Liver (tissue), 3 donors: ENCODE measurements around the gene SMARCB1.

Experiments used
- CTCF ChIP-seq: fragments of 150-350 bp; IDR thresholded peaks from 2 replicates; pipeline ENCODE4 v1.5.1; 2017; ENCODE audit warnings: improper control_type of control experiment, low read depth, low read length; ENCODE audit not compliant: missing input control
- GABPA ChIP-seq, 2 donors: IDR thresholded peaks in 1 of 2; conservative IDR thresholded peaks in 1 of 2; 2 replicates each; pipeline ENCODE4 v1.6.1; 2016; ENCODE audit warnings: antibody characterized with exemption in 2 of 2, mild to moderate bottlenecking in 1 of 2, moderate library complexity in 1 of 2
- JUND ChIP-seq, 2 donors: IDR thresholded peaks; 2 replicates each; pipeline ENCODE4 v1.6.1; 2016; ENCODE audit warnings: antibody characterized with exemption in 2 of 2
- MAX ChIP-seq: IDR thresholded peaks from 2 replicates; pipeline ENCODE4 v1.6.1; 2016; ENCODE audit warnings: antibody characterized with exemption
- SP1 ChIP-seq: IDR thresholded peaks from 2 replicates; pipeline ENCODE4 v1.6.1; 2018; ENCODE audit warnings: antibody characterized with exemption, mild to moderate bottlenecking
- YY1 ChIP-seq: IDR thresholded peaks from 2 replicates; pipeline ENCODE4 v1.6.1; 2016; ENCODE audit warnings: antibody characterized with exemption, mild to moderate bottlenecking
- TF ChIP-seq, protein P1 (sequence below): IDR thresholded peaks from 2 replicates; pipeline ENCODE4 v1.6.1; 2016; ENCODE audit warnings: antibody characterized with exemption, mild to moderate bottlenecking
- donor health status: healthy.
- donor health status: healthy.

- no peak for TF ChIP-seq CTCF
- TF ChIP-seq SP1: no peak
- TF ChIP-seq MAX: no peak
- TF ChIP-seq, protein P1, sequence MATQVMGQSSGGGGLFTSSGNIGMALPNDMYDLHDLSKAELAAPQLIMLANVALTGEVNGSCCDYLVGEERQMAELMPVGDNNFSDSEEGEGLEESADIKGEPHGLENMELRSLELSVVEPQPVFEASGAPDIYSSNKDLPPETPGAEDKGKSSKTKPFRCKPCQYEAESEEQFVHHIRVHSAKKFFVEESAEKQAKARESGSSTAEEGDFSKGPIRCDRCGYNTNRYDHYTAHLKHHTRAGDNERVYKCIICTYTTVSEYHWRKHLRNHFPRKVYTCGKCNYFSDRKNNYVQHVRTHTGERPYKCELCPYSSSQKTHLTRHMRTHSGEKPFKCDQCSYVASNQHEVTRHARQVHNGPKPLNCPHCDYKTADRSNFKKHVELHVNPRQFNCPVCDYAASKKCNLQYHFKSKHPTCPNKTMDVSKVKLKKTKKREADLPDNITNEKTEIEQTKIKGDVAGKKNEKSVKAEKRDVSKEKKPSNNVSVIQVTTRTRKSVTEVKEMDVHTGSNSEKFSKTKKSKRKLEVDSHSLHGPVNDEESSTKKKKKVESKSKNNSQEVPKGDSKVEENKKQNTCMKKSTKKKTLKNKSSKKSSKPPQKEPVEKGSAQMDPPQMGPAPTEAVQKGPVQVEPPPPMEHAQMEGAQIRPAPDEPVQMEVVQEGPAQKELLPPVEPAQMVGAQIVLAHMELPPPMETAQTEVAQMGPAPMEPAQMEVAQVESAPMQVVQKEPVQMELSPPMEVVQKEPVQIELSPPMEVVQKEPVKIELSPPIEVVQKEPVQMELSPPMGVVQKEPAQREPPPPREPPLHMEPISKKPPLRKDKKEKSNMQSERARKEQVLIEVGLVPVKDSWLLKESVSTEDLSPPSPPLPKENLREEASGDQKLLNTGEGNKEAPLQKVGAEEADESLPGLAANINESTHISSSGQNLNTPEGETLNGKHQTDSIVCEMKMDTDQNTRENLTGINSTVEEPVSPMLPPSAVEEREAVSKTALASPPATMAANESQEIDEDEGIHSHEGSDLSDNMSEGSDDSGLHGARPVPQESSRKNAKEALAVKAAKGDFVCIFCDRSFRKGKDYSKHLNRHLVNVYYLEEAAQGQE: no peak
- no peak for TF ChIP-seq GABPA (IDR thresholded peaks at IDR 0.05 in 1 of 2, conservative IDR thresholded peaks at IDR 0.05 in 1 of 2)
- no peak for TF ChIP-seq YY1
- no peak for TF ChIP-seq JUND (IDR thresholded peaks at IDR 0.05)
These were observed 31.7 kb upstream of the SMARCB1 start for GRCh38 chr22:23754980-23755636.
